ENCODE data around the gene GET3. TPM values are rescaled to one million over a fixed set of nuclear protein-coding genes. Genes with fewer than 3 reads are reported as not detected.

GET3 gene
- total and polyA plus RNA-seq, 2 of the 4 experiments (the other 2 are of a cell fraction): 129 to 152 TPM

- peaks cover 41% of the 10 kb centered on the region for H3K36me3 ChIP-seq (ENCODE audit: control insufficient read depth, insufficient read depth, low read length)
- no peak overlapping the region for H3K4me3 ChIP-seq (ENCODE audit: insufficient read depth, low read depth, low read length)
- H2BK15ac ChIP-seq (ENCODE audit: low read depth, low read length): no peak overlapping the region
- H2AK5ac ChIP-seq (ENCODE audit: low read depth, low read length): no peak overlapping the region
- H3K4me1 ChIP-seq (ENCODE audit: control insufficient read depth, insufficient read depth, low read length): peaks cover 2% of the 10 kb centered on the region; the same call in 1 of the 2 replicates
- no peak overlapping the region for H3K56ac ChIP-seq (ENCODE audit: extremely low read depth, insufficient read depth, low read length)
- H3K79me1 ChIP-seq (ENCODE audit: low read depth in 1 of 2, low read length in 2 of 2): peaks cover 10 to 22% of the 10 kb centered on the region in 2 experiments
- no peak overlapping the region for H3K23ac ChIP-seq (ENCODE audit: low read depth, low read length)
- no peak overlapping the region for H2BK120ac ChIP-seq (ENCODE audit: low read depth, low read length)
- no peak overlapping the region for H3K27ac ChIP-seq (ENCODE audit: insufficient read depth, low read length)
- intact Hi-C loops (cut with micrococcal nuclease) (no loop called here), dilution Hi-C loops (cut with HindIII; ENCODE audit: low sequenced_read_pairs, unreplicated experiment) (no loop called here), in situ Hi-C loops (cut with MboI; ENCODE audit: low sequenced_read_pairs) (no loop called here)
- ATAC-seq (ENCODE audit: low read depth): no peak
- POLR2A ChIA-PET (ENCODE audit: unreplicated experiment): no interaction called here
- H4K20me1 ChIP-seq (ENCODE audit: insufficient read depth, low read length): peaks cover under 1% of the 10 kb centered on the region
- H2BK20ac ChIP-seq (ENCODE audit: low read depth, low read length): no peak overlapping the region
- WGBS, 2 experiments (ENCODE audit: extremely low coverage in 2 of 2, insufficient read length in 1 of 2): 93% methylated on average over 3 of the region's 6 CpGs; no CpG with 5 or more reads in 1 of the 2 experiments
- no peak overlapping the region for H3K9ac ChIP-seq (ENCODE audit: low read depth, low read length)
- no peaks in the 10 kb centered on the region; the same call in 1 of the 2 replicates for H3K9me1 ChIP-seq (ENCODE audit: insufficient read depth, low read length)
- no peaks in the 10 kb centered on the region for H3K9me3 ChIP-seq (ENCODE audit: control insufficient read depth, insufficient read depth, low read length)
- BruUV-seq (replicated peaks): no TSS peak
- no peak overlapping the region for H2BK5ac ChIP-seq (ENCODE audit: low read depth, low read length, poor library complexity, severe bottlenecking)
- H2AFZ ChIP-seq (replicated peaks; ENCODE audit: low read length, poor library complexity): no peak overlapping the region
- H4K5ac ChIP-seq (ENCODE audit: low read depth, low read length): no peak overlapping the region
- no peak for DNase-seq
- no peak overlapping the region for H4K91ac ChIP-seq (ENCODE audit: insufficient read depth, low read depth, low read length)
- H3K14ac ChIP-seq (replicated peaks; ENCODE audit: low read depth, low read length): no peak overlapping the region
- H3K18ac ChIP-seq (ENCODE audit: low read depth, low read length): no peak overlapping the region
- TF ChIP-seq POLR2A (IDR thresholded peaks at IDR 0.05; ENCODE audit: low read depth, low read length): no peak
- no peak for TF ChIP-seq RCOR1 (IDR thresholded peaks at IDR 0.05; ENCODE audit: insufficient replicate concordance, low read length)
- no peak for TF ChIP-seq MAFK (IDR thresholded peaks at IDR 0.05; ENCODE audit: low read depth, low read length)
- TF ChIP-seq NFE2L2 (IDR thresholded peaks at IDR 0.05; ENCODE audit: low read depth, low read length): no peak
- no peak for TF ChIP-seq MXI1 (IDR thresholded peaks at IDR 0.05; ENCODE audit: borderline replicate concordance, low read depth, low read length)
- TF ChIP-seq BHLHE40 (IDR thresholded peaks at IDR 0.05; ENCODE audit: low read depth, low read length): no peak
- TF ChIP-seq MAZ (IDR thresholded peaks at IDR 0.05; ENCODE audit: borderline replicate concordance, low read depth, low read length): no peak
- TF ChIP-seq USF2 (IDR thresholded peaks at IDR 0.05; ENCODE audit: low read depth, low read length): no peak
- TF ChIP-seq CEBPB (IDR thresholded peaks at IDR 0.05; ENCODE audit: low read depth, low read length): no peak
- no peak for TF ChIP-seq ELK1 (IDR thresholded peaks at IDR 0.05; ENCODE audit: borderline replicate concordance, low read depth, low read length)
- TF ChIP-seq RFX5 (IDR thresholded peaks at IDR 0.05; ENCODE audit: low read depth, low read length): no peak
- no peak for TF ChIP-seq SMC3 (IDR thresholded peaks at IDR 0.05; ENCODE audit: low read depth, low read length)
- no peak for TF ChIP-seq CTCF (conservative IDR thresholded peaks at IDR 0.05; ENCODE audit: low read depth, low read length)
- TF ChIP-seq RAD21 (IDR thresholded peaks at IDR 0.05; ENCODE audit: low read length): no peak
- TF ChIP-seq CHD1 (IDR thresholded peaks at IDR 0.05; ENCODE audit: low read depth, low read length): no peak
- no peak overlapping the region for H3K4me2 ChIP-seq (ENCODE audit: low read depth, low read length)
- no peak overlapping the region for H3K4ac ChIP-seq (ENCODE audit: low read depth, low read length)
- no peak overlapping the region for H2AK9ac ChIP-seq (replicated peaks; ENCODE audit: low read depth, low read length, poor library complexity)
- H3K27me3 ChIP-seq (ENCODE audit: control insufficient read depth, insufficient read depth, low read length): no peaks in the 10 kb centered on the region
- CTCF ChIA-PET: no interaction called here
- H4K8ac ChIP-seq (ENCODE audit: low read depth in 2 of 2, low read length in 2 of 2): no peak overlapping the region
Observed at GRCh38 chr19:12698138-12698537, 39.2 kb upstream of the GET3 start.
